Measurements from ENCODE around the gene BAIAP2L2.

The BAIAP2L2 gene

GRCh38 chr22:38036392-38037062 lies 74.0 kb downstream of the BAIAP2L2 start:
- no peak for DNase-seq

GRCh38 chr22:38035530-38035885 lies 75.0 kb downstream of the BAIAP2L2 start:
- no peak for DNase-seq
